Pulmonary artery endothelial cell (primary cell): Measurements from ENCODE around the gene CYCS. TPM values are rescaled to one million over a fixed set of nuclear protein-coding genes. Genes with fewer than 3 reads are reported as not detected.
"Not testable (repeated sequence)": the region's sequence is repeated elsewhere in the genome, so short reads cannot be mapped to it uniquely, and the experiment has no call there.

ENCODE experiments used
- DNase-seq: peaks from one replicate; pipeline ENCODE4 v3.0.0-alpha.2; 2011; ENCODE audit warnings: low read depth, low spot score
- total RNA-seq: library from RNA; depleted of rRNA; stranded (reverse); fragments of >200 nt; gene quantifications from 2 replicates; pipeline ENCODE4 v1.2.3, GENCODE V29; 2014

CYCS gene
- total RNA-seq = 51.4 and 71.7 TPM in 2 replicates

- peak; percentile 98 for DNase-seq
Measured at GRCh38 chr7:25125137-25125946, at the start of gene CYCS. CYCS (minus strand) TSS chr7:25125260; CDS start chr7:25124119, 1,141 bp downstream.

- DNase-seq = no peak
Measured at GRCh38 chr7:25173184-25173583, 48.1 kb upstream of the CYCS start.

GRCh38 chr7:25171516-25171915 is 46.5 kb upstream of the CYCS start:
- no peak for DNase-seq

GRCh38 chr7:25171071-25171470 is 46.0 kb upstream of the CYCS start:
- DNase-seq = no peak

- DNase-seq = no peak
Measured at GRCh38 chr7:25169683-25170082, 44.6 kb upstream of the CYCS start.

- no peak for DNase-seq
Measured at GRCh38 chr7:25168145-25168544, 43.1 kb upstream of the CYCS start.

- DNase-seq = no peak
Measured at GRCh38 chr7:25167262-25167843, 42.3 kb upstream of the CYCS start.

- not testable (repeated sequence) for DNase-seq
Measured at GRCh38 chr7:25159983-25160596, 35.0 kb upstream of the CYCS start.

GRCh38 chr7:25158966-25159365 is 33.9 kb upstream of the CYCS start:
- no peak for DNase-seq

- DNase-seq = no peak
Measured at GRCh38 chr7:25151773-25152172, 26.7 kb upstream of the CYCS start.

GRCh38 chr7:25149836-25150235 is 24.8 kb upstream of the CYCS start:
- DNase-seq = no peak

- DNase-seq = no peak
Measured at GRCh38 chr7:25148772-25149575, 23.9 kb upstream of the CYCS start.

GRCh38 chr7:25143763-25144162 is 18.7 kb upstream of the CYCS start:
- no peak for DNase-seq

- no peak for DNase-seq
Measured at GRCh38 chr7:25139536-25139935, 14.5 kb upstream of the CYCS start.

GRCh38 chr7:25134358-25135010 is 9.4 kb upstream of the CYCS start:
- no peak for DNase-seq

GRCh38 chr7:25132430-25132829 is 7.4 kb upstream of the CYCS start:
- DNase-seq = no peak

GRCh38 chr7:25126751-25127150 is 1.7 kb upstream of the CYCS start:
- no peak for DNase-seq

GRCh38 chr7:25124465-25125136 is 459 bp downstream of the CYCS start:
- no peak for DNase-seq

GRCh38 chr7:25122373-25122772 is 2.7 kb downstream of the CYCS start:
- DNase-seq = no peak

GRCh38 chr7:25121599-25121998 is 3.5 kb downstream of the CYCS start:
- no peak for DNase-seq

- DNase-seq = no peak
Measured at GRCh38 chr7:25119102-25119501, 6.0 kb downstream of the CYCS start.
